Measurements from ENCODE around the gene TMEM150A. TPM values are rescaled to one million over a fixed set of nuclear protein-coding genes. Genes with fewer than 3 reads are reported as not detected.

The TMEM150A gene
- total and polyA plus RNA-seq, 2 of the 13 experiments (the other 11 are each of a cell fraction or from before 2014, with no cell fraction given): 30.1 to 70.4 TPM

GRCh38 chr2:85578243-85579180 is 24.0 kb downstream of the TMEM150A start (continued):
- TF ChIP-seq ONECUT2 (CRISPR knock-in tag; IDR thresholded peaks at IDR 0.05) (no peak), PPARG (CRISPR knock-in tag; conservative IDR thresholded peaks at IDR 0.05) (no peak), FOXJ3 (CRISPR knock-in tag; IDR thresholded peaks at IDR 0.05; ENCODE audit: borderline replicate concordance) (no peak), ZSCAN5A (CRISPR knock-in tag; IDR thresholded peaks at IDR 0.05; ENCODE audit: borderline replicate concordance) (no peak), NFYB (CRISPR knock-in tag; IDR thresholded peaks at IDR 0.05) (no peak), ETV5 (CRISPR knock-in tag; IDR thresholded peaks at IDR 0.05; ENCODE audit: borderline replicate concordance) (no peak; the same call in 1 of the 2 replicates), PAX8 (CRISPR knock-in tag; IDR thresholded peaks at IDR 0.05; ENCODE audit: borderline replicate concordance) (no peak), PRMT3 (CRISPR knock-in tag; IDR thresholded peaks at IDR 0.05; ENCODE audit: borderline replicate concordance, low read depth) (no peak), ZFP82 (CRISPR knock-in tag; IDR thresholded peaks at IDR 0.05; ENCODE audit: borderline replicate concordance) (no peak), KLF6 (CRISPR knock-in tag; IDR thresholded peaks at IDR 0.05) (no peak), ZFYVE20 (CRISPR knock-in tag; IDR thresholded peaks at IDR 0.05; ENCODE audit: borderline replicate concordance, low read depth) (no peak), KDM3A (CRISPR knock-in tag; IDR thresholded peaks at IDR 0.05; ENCODE audit: low read depth) (no peak), AHDC1 (CRISPR knock-in tag; IDR thresholded peaks at IDR 0.05; ENCODE audit: borderline replicate concordance) (peak; percentile 54; the same call in 1 of the 2 replicates)
- TF ChIP-seq, protein P1, sequence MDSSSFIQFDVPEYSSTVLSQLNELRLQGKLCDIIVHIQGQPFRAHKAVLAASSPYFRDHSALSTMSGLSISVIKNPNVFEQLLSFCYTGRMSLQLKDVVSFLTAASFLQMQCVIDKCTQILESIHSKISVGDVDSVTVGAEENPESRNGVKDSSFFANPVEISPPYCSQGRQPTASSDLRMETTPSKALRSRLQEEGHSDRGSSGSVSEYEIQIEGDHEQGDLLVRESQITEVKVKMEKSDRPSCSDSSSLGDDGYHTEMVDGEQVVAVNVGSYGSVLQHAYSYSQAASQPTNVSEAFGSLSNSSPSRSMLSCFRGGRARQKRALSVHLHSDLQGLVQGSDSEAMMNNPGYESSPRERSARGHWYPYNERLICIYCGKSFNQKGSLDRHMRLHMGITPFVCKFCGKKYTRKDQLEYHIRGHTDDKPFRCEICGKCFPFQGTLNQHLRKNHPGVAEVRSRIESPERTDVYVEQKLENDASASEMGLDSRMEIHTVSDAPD (CRISPR knock-in tag; IDR thresholded peaks at IDR 0.05): 0 out of 2 replicates have a peak, but pooled peaks have one; percentile 40
- TF ChIP-seq, protein P2, sequence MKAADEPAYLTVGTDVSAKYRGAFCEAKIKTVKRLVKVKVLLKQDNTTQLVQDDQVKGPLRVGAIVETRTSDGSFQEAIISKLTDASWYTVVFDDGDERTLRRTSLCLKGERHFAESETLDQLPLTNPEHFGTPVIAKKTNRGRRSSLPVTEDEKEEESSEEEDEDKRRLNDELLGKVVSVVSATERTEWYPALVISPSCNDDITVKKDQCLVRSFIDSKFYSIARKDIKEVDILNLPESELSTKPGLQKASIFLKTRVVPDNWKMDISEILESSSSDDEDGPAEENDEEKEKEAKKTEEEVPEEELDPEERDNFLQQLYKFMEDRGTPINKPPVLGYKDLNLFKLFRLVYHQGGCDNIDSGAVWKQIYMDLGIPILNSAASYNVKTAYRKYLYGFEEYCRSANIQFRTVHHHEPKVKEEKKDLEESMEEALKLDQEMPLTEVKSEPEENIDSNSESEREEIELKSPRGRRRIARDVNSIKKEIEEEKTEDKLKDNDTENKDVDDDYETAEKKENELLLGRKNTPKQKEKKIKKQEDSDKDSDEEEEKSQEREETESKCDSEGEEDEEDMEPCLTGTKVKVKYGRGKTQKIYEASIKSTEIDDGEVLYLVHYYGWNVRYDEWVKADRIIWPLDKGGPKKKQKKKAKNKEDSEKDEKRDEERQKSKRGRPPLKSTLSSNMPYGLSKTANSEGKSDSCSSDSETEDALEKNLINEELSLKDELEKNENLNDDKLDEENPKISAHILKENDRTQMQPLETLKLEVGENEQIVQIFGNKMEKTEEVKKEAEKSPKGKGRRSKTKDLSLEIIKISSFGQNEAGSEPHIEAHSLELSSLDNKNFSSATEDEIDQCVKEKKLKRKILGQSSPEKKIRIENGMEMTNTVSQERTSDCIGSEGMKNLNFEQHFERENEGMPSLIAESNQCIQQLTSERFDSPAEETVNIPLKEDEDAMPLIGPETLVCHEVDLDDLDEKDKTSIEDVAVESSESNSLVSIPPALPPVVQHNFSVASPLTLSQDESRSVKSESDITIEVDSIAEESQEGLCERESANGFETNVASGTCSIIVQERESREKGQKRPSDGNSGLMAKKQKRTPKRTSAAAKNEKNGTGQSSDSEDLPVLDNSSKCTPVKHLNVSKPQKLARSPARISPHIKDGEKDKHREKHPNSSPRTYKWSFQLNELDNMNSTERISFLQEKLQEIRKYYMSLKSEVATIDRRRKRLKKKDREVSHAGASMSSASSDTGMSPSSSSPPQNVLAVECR (CRISPR knock-in tag; IDR thresholded peaks at IDR 0.05; ENCODE audit: borderline replicate concordance): no peak
